Neural cell (in vitro differentiated cells): ENCODE results near the gene WDR93.

Source experiments
- EP300 ChIP-seq: fragments of 450-650 bp; conservative IDR thresholded peaks from 2 replicates; pipeline ENCODE4 v1.6.1; 2014; ENCODE audit warnings: antibody characterized with exemption, mild to moderate bottlenecking, moderate library complexity; ENCODE audit not compliant: poor library complexity, severe bottlenecking
- POLR2AphosphoS5 ChIP-seq: IDR thresholded peaks from 2 replicates; pipeline ENCODE4 v1.6.1; 2012
- SMC3 ChIP-seq: fragments of 450-650 bp; conservative IDR thresholded peaks from 2 replicates; pipeline ENCODE4 v1.6.1; 2014; ENCODE audit warnings: antibody characterized with exemption, mild to moderate bottlenecking, moderate library complexity; ENCODE audit not compliant: poor library complexity
- TF ChIP-seq, protein P1 (sequence below): fragments of 450-650 bp; IDR thresholded peaks from 2 replicates; pipeline ENCODE4 v1.5.1; 2014; ENCODE audit warnings: antibody characterized with exemption, mild to moderate bottlenecking, moderate library complexity; ENCODE audit not compliant: poor library complexity, severe bottlenecking
- TF ChIP-seq, protein P2 (sequence below): IDR thresholded peaks from 2 replicates; pipeline ENCODE4 v1.6.1; 2012; ENCODE audit warnings: borderline replicate concordance

DNA sequence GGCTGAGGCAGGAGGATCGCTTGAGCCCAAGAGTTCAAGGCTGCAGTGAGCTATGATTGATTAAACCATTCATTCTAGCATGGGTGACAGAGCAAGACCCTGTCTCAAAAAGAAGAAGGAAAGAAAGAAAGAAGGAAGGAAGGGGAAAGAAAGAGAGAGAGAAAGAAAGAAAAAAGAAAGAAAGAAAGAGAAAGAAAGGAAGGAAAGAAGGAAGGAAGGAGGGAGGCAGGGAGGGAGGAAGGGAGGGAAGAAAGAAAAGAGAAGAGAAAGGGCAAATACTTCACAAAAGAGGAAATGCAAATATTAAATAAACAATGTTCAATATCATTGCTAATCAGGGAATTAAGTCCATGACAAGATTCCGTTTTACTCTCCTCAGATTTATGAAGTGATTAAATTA, 31.3 kb upstream of the WDR93 start:
- TF ChIP-seq, protein P1, sequence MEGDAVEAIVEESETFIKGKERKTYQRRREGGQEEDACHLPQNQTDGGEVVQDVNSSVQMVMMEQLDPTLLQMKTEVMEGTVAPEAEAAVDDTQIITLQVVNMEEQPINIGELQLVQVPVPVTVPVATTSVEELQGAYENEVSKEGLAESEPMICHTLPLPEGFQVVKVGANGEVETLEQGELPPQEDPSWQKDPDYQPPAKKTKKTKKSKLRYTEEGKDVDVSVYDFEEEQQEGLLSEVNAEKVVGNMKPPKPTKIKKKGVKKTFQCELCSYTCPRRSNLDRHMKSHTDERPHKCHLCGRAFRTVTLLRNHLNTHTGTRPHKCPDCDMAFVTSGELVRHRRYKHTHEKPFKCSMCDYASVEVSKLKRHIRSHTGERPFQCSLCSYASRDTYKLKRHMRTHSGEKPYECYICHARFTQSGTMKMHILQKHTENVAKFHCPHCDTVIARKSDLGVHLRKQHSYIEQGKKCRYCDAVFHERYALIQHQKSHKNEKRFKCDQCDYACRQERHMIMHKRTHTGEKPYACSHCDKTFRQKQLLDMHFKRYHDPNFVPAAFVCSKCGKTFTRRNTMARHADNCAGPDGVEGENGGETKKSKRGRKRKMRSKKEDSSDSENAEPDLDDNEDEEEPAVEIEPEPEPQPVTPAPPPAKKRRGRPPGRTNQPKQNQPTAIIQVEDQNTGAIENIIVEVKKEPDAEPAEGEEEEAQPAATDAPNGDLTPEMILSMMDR = no peak
- TF ChIP-seq, protein P2, sequence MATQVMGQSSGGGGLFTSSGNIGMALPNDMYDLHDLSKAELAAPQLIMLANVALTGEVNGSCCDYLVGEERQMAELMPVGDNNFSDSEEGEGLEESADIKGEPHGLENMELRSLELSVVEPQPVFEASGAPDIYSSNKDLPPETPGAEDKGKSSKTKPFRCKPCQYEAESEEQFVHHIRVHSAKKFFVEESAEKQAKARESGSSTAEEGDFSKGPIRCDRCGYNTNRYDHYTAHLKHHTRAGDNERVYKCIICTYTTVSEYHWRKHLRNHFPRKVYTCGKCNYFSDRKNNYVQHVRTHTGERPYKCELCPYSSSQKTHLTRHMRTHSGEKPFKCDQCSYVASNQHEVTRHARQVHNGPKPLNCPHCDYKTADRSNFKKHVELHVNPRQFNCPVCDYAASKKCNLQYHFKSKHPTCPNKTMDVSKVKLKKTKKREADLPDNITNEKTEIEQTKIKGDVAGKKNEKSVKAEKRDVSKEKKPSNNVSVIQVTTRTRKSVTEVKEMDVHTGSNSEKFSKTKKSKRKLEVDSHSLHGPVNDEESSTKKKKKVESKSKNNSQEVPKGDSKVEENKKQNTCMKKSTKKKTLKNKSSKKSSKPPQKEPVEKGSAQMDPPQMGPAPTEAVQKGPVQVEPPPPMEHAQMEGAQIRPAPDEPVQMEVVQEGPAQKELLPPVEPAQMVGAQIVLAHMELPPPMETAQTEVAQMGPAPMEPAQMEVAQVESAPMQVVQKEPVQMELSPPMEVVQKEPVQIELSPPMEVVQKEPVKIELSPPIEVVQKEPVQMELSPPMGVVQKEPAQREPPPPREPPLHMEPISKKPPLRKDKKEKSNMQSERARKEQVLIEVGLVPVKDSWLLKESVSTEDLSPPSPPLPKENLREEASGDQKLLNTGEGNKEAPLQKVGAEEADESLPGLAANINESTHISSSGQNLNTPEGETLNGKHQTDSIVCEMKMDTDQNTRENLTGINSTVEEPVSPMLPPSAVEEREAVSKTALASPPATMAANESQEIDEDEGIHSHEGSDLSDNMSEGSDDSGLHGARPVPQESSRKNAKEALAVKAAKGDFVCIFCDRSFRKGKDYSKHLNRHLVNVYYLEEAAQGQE = no peak
- TF ChIP-seq EP300 (no peak), POLR2AphosphoS5 (no peak), SMC3 (no peak)
